Measurements from ENCODE around the gene NELL1. TPM values are rescaled to one million over a fixed set of nuclear protein-coding genes. Genes with fewer than 3 reads are reported as not detected.

Gene NELL1
- total RNA-seq, 2 donors from 2014 or later, result not detected

GRCh38 chr11:20644360-20644759 is 25.0 kb upstream of the NELL1 start:
- Histone ChIP-seq H3K36me3 (replicated peaks in 1 of 2; ENCODE audit: insufficient read depth in 1 of 2, low read depth in 2 of 2) (no peaks in the 10 kb centered on the region), H3K4me1 (no peaks in the 10 kb centered on the region), H3K9me3 (no peaks in the 10 kb centered on the region), H3K4me3 (no peak overlapping the region), H3K27me3 (no peaks in the 10 kb centered on the region), H3K27ac (no peak overlapping the region)
- ATAC-seq (no peak), DNase-seq (no peak)
- no peak for TF ChIP-seq CTCF (IDR thresholded peaks at IDR 0.05)
- TF ChIP-seq POLR2A (IDR thresholded peaks at IDR 0.05), result no peak
- WGBS, 2 donors, result 54 to 63% methylated on average over 4 of the region's 4 CpGs
- intact Hi-C loops (cut with DNase I), result loop anchor here (10.0 kb wide), 1 partner anchor 1660 kb away; no protein-coding TSS in a partner anchor

DNA sequence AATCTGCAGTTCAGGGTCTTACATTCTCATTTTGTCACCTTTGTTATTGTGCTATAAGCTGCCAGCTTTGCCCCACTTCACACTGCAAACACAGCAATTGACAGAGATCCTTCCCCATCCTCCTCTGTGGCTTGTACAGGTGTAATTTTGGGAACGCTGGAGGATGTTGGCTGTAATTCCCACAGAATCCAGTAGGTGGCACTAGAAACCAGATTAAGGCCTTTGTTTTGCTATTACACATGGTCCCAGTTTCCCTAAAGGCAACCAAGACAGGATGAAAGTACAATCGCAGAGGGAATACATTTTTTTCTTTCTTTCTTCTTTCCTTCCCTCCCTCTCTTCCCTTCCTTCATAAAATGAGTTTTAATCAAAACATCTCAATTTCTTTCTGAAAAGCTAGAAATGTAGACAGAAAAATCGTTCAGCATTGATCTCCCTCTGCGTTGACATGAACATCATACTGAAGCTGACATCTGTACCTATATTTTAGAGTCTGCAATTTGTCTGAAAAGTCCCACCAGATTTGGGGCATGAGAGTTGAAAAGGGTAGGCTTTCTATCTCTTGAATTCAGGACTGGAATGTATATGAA is 21.3 kb upstream of the NELL1 start:
- H3K27ac ChIP-seq, result no peak overlapping the region
- H3K4me1 ChIP-seq, result no peaks in the 10 kb centered on the region
- 31 to 33% methylated on average over 4 of the region's 4 CpGs for WGBS, 2 donors
- H3K9me3 ChIP-seq, result no peaks in the 10 kb centered on the region
- no peaks in the 10 kb centered on the region for H3K36me3 ChIP-seq (replicated peaks in 1 of 2; ENCODE audit: insufficient read depth in 1 of 2, low read depth in 2 of 2)
- no peak overlapping the region for H3K4me3 ChIP-seq
- no peak for TF ChIP-seq POLR2A (IDR thresholded peaks at IDR 0.05)
- TF ChIP-seq CTCF (IDR thresholded peaks at IDR 0.05), result peak; percentile 77 to 89 (median 83)
- intact Hi-C loops (cut with DNase I), result loop anchor here (5.0 to 10.0 kb wide), 2 partner anchors 864 to 1657 kb away; no protein-coding TSS in a partner anchor
- peak; percentile 51 to 58 (median 54) for DNase-seq
- ATAC-seq, result peak; percentile 63
- H3K27me3 ChIP-seq, result no peaks in the 10 kb centered on the region

DNA sequence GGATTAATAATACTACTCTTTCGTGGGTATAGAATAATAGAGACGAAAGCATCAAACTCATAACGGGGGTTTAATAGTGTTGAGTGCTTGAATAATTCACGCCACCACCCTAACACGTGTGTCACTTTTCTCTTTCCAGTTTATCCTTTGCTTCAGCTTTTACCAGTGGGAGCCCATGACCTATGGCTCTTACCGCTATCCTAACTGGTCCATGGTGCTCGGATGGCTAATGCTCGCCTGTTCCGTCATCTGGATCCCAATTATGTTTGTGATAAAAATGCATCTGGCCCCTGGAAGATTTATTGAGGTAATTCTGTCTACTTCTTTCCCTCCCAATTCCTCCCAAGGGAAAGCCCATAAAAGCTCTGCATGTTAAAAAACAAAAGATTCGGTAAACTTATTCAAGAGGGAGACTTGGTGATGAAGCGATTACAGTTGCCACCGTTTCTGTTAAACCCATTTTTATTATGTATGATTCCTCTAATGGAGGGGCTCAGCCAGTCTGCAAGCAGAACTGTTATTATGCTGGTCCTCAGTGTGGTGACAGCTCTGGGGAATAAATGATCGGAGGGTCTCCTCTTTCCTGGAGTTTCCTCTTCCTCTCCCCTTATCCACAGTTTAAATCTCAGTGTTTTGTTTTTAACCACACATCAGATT is 17.1 kb upstream of the NELL1 start:
- Histone ChIP-seq H3K4me3 (no peak overlapping the region), H3K27me3 (no peaks in the 10 kb centered on the region), H3K4me1 (no peaks in the 10 kb centered on the region), H3K9me3 (no peaks in the 10 kb centered on the region), H3K27ac (no peak overlapping the region), H3K36me3 (replicated peaks in 1 of 2; ENCODE audit: insufficient read depth in 1 of 2, low read depth in 2 of 2) (no peaks in the 10 kb centered on the region)
- ATAC-seq (no peak), DNase-seq (no peak)
- 67 to 72% methylated on average over 13 of the region's 13 CpGs for WGBS, 2 donors
- TF ChIP-seq CTCF (IDR thresholded peaks at IDR 0.05), result no peak
- no peak for TF ChIP-seq POLR2A (IDR thresholded peaks at IDR 0.05)
- intact Hi-C loops (cut with DNase I), result no loop called here

- Histone ChIP-seq H3K36me3 (replicated peaks in 1 of 2; ENCODE audit: insufficient read depth in 1 of 2, low read depth in 2 of 2) (no peaks in the 10 kb centered on the region), H3K4me1 (no peaks in the 10 kb centered on the region), H3K4me3 (no peak overlapping the region), H3K27ac (no peak overlapping the region), H3K9me3 (no peaks in the 10 kb centered on the region), H3K27me3 (no peaks in the 10 kb centered on the region)
- DNase-seq (no peak), ATAC-seq (no peak)
- 66 to 70% methylated on average over 3 of the region's 3 CpGs for WGBS, 2 donors
- intact Hi-C loops (cut with DNase I), result no loop called here
- no peak for TF ChIP-seq CTCF (IDR thresholded peaks at IDR 0.05)
- TF ChIP-seq POLR2A (IDR thresholded peaks at IDR 0.05), result no peak
Measured at GRCh38 chr11:20654038-20654437, 15.3 kb upstream of the NELL1 start.

GRCh38 chr11:20656901-20657300 is 12.5 kb upstream of the NELL1 start:
- no peak for ATAC-seq
- intact Hi-C loops (cut with DNase I), result no loop called here
- Histone ChIP-seq H3K4me3 (no peak overlapping the region), H3K4me1 (no peaks in the 10 kb centered on the region), H3K27me3 (no peaks in the 10 kb centered on the region), H3K36me3 (replicated peaks in 1 of 2; ENCODE audit: insufficient read depth in 1 of 2, low read depth in 2 of 2) (no peaks in the 10 kb centered on the region), H3K27ac (no peak overlapping the region), H3K9me3 (no peaks in the 10 kb centered on the region)
- WGBS, 2 donors, result 75 to 76% methylated on average over 4 of the region's 4 CpGs
- TF ChIP-seq POLR2A (IDR thresholded peaks at IDR 0.05) (no peak), CTCF (IDR thresholded peaks at IDR 0.05) (no peak)
- no peak for DNase-seq

Data from body of pancreas (tissue), 4 donors.